ENCODE measurements around the gene OSGEP.
A peak's percentile ranks its signal among the peaks of the same experiment; 100 is the strongest.
"Not testable (repeated sequence)": the region's sequence is repeated elsewhere in the genome, so short reads cannot be mapped to it uniquely, and the experiment has no call there.

OSGEP gene

DNA sequence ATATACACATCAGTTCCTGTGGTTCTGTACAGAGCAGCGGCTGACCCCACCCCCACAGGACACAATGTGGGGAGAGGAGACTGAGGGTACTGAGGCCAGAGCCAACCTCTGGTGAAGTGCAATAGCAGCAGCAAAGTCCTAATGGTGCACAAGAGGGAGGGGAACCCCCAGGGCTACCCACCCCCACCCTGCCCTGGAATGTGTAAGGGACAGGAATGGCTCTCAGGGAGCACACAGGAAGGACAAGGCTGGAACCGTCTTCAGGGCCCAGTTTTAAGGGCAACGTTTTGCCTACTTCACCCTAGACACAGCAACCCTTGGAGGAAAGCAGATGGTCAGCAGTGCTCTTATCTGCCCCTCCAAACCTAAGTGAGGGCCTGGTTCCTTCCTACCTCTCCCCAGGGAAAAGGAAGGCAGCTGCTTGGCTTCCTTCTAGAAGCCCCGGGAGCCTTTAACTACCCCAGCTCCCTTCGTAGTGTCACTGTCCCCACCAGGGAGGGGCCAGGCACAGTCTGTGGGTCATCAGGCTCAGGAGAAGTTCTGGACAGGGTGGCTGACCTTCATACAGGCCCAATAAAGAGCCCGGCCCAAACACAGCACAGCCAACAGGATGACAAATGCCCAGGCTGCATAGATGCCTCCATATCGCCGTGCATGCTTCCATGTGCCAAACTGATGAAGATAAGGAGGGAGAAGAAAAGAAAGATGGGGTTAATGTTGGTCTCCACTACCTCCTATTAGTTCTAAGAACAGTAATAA is 3.6 kb upstream of the OSGEP start:
- peaks cover 3% of the 10 kb centered on the region; the same call in 1 of the 2 replicates for H3K9me3 ChIP-seq (ENCODE audit: control insufficient read depth, insufficient read depth, low read length)
- H3K36me3 ChIP-seq (ENCODE audit: control insufficient read depth, low read length): peaks cover 70% of the 10 kb centered on the region
- H3K27me3 ChIP-seq (ENCODE audit: control insufficient read depth, low read length): no peaks in the 10 kb centered on the region
- H3K4me2 ChIP-seq (ENCODE audit: low read length): peak overlapping the region; percentile 8; the same call in 1 of the 2 replicates
- H4K20me1 ChIP-seq (ENCODE audit: control insufficient read depth, insufficient read depth, low read depth, low read length): peaks cover 9% of the 10 kb centered on the region; the same call in 1 of the 2 replicates
- TF ChIP-seq EZH2phosphoT487 (IDR thresholded peaks at IDR 0.05; ENCODE audit: borderline replicate concordance, low read length): no peak
- TF ChIP-seq, protein P1, sequence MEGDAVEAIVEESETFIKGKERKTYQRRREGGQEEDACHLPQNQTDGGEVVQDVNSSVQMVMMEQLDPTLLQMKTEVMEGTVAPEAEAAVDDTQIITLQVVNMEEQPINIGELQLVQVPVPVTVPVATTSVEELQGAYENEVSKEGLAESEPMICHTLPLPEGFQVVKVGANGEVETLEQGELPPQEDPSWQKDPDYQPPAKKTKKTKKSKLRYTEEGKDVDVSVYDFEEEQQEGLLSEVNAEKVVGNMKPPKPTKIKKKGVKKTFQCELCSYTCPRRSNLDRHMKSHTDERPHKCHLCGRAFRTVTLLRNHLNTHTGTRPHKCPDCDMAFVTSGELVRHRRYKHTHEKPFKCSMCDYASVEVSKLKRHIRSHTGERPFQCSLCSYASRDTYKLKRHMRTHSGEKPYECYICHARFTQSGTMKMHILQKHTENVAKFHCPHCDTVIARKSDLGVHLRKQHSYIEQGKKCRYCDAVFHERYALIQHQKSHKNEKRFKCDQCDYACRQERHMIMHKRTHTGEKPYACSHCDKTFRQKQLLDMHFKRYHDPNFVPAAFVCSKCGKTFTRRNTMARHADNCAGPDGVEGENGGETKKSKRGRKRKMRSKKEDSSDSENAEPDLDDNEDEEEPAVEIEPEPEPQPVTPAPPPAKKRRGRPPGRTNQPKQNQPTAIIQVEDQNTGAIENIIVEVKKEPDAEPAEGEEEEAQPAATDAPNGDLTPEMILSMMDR (IDR thresholded peaks at IDR 0.05; ENCODE audit: low read depth, low read length, poor library complexity, severe bottlenecking): no peak
- peaks cover 38% of the 10 kb centered on the region for H3F3A ChIP-seq (ENCODE audit: control insufficient read depth, insufficient read depth)
- 0 out of 2 replicates have a peak overlapping the region, but pooled peaks have one; percentile 21 for H3K27ac ChIP-seq (ENCODE audit: low read depth, low read length)
- H3K79me2 ChIP-seq (ENCODE audit: control insufficient read depth, low read length): peaks cover 78% of the 10 kb centered on the region
- H3K4me3 ChIP-seq (ENCODE audit: low read length): no peak overlapping the region
- H3K4me1 ChIP-seq (ENCODE audit: control insufficient read depth, low read length): peaks cover 64% of the 10 kb centered on the region
- H3K9me2 ChIP-seq (replicated peaks; ENCODE audit: control insufficient read depth, low read length): no peaks in the 10 kb centered on the region

DNA sequence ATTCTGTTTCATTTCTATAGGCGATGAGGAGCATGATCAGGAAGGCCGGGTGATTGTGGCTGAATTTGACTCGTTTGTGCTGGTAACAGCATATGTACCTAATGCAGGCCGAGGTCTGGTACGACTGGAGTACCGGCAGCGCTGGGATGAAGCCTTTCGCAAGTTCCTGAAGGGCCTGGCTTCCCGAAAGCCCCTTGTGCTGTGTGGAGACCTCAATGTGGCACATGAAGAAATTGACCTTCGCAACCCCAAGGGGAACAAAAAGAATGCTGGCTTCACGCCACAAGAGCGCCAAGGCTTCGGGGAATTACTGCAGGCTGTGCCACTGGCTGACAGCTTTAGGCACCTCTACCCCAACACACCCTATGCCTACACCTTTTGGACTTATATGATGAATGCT is 2.4 kb upstream of the OSGEP start:
- H3K27ac ChIP-seq (ENCODE audit: low read depth, low read length): no peak overlapping the region
- peaks cover 9% of the 10 kb centered on the region; the same call in 1 of the 2 replicates for H4K20me1 ChIP-seq (ENCODE audit: control insufficient read depth, insufficient read depth, low read depth, low read length)
- no peaks in the 10 kb centered on the region for H3K9me2 ChIP-seq (replicated peaks; ENCODE audit: control insufficient read depth, low read length)
- peak overlapping the region; percentile 92 for H3K4me3 ChIP-seq (ENCODE audit: low read length)
- TF ChIP-seq EZH2phosphoT487 (IDR thresholded peaks at IDR 0.05; ENCODE audit: borderline replicate concordance, low read length): no peak
- TF ChIP-seq, protein P1 (IDR thresholded peaks at IDR 0.05; ENCODE audit: low read depth, low read length, poor library complexity, severe bottlenecking): no peak
- peaks cover 59% of the 10 kb centered on the region for H3K4me1 ChIP-seq (ENCODE audit: control insufficient read depth, low read length)
- peak overlapping the region; percentile 71 for H3K4me2 ChIP-seq (ENCODE audit: low read length)
- H3K9me3 ChIP-seq (ENCODE audit: control insufficient read depth, insufficient read depth, low read length): no peaks in the 10 kb centered on the region
- no peaks in the 10 kb centered on the region for H3K27me3 ChIP-seq (ENCODE audit: control insufficient read depth, low read length)
- peaks cover 81% of the 10 kb centered on the region for H3K36me3 ChIP-seq (ENCODE audit: control insufficient read depth, low read length)
- peaks cover 37% of the 10 kb centered on the region for H3F3A ChIP-seq (ENCODE audit: control insufficient read depth, insufficient read depth)
- H3K79me2 ChIP-seq (ENCODE audit: control insufficient read depth, low read length): peaks cover 90% of the 10 kb centered on the region

DNA sequence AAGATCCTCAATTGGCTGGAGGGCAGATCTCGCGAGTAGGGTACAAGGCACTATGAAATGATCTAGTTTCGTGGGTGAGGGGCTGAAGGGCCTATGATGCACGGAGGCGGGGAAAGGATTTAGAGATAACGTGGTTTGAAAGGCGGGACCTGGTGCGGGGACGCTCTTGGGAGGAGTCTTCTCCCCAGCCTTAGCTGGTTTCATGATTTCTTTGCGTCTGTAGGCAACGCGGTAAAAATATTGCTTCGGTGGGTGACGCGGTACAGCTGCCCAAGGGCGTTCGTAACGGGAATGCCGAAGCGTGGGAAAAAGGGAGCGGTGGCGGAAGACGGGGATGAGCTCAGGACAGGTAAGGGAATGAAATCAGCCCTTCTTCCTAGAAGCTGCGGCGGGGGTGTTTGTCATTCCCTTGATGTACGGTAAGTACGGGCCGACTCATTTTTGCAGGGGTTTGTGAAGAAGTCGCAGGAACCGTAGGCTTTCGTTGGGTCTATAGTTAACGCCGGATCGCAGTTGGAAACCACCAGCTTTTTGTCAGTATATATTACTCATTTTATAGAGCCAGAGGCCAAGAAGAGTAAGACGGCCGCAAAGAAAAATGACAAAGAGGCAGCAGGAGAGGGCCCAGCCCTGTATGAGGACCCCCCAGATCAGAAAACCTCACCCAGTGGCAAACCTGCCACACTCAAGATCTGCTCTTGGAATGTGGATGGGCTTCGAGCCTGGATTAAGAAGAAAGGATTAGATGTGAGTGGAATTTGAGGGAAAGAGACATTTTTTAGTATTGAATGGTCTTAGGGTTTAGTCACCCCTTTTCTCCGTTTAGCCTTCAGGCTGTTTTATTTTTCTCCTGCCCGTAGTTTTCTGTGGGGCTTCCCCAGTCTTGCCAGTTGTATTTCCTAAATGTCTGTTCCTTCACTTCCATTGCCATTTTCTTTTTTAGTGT is 1.0 kb upstream of the OSGEP start:
- no peaks in the 10 kb centered on the region for H3K27me3 ChIP-seq (ENCODE audit: control insufficient read depth, low read length)
- H3K4me2 ChIP-seq (ENCODE audit: low read length): peak overlapping the region; percentile 71
- no peaks in the 10 kb centered on the region for H3K9me2 ChIP-seq (replicated peaks; ENCODE audit: control insufficient read depth, low read length)
- TF ChIP-seq, protein P1 (IDR thresholded peaks at IDR 0.05; ENCODE audit: low read depth, low read length, poor library complexity, severe bottlenecking): no peak
- no peak for TF ChIP-seq EZH2phosphoT487 (IDR thresholded peaks at IDR 0.05; ENCODE audit: borderline replicate concordance, low read length)
- H4K20me1 ChIP-seq (ENCODE audit: control insufficient read depth, insufficient read depth, low read depth, low read length): peaks cover 8% of the 10 kb centered on the region; the same call in 1 of the 2 replicates
- peaks cover 88% of the 10 kb centered on the region for H3K79me2 ChIP-seq (ENCODE audit: control insufficient read depth, low read length)
- H3K9me3 ChIP-seq (ENCODE audit: control insufficient read depth, insufficient read depth, low read length): no peaks in the 10 kb centered on the region
- H3K36me3 ChIP-seq (ENCODE audit: control insufficient read depth, low read length): peaks cover 91% of the 10 kb centered on the region
- H3K4me1 ChIP-seq (ENCODE audit: control insufficient read depth, low read length): peaks cover 55% of the 10 kb centered on the region
- peaks cover 35% of the 10 kb centered on the region for H3F3A ChIP-seq (ENCODE audit: control insufficient read depth, insufficient read depth)
- H3K27ac ChIP-seq (ENCODE audit: low read depth, low read length): peak overlapping the region; percentile 79
- H3K4me3 ChIP-seq (ENCODE audit: low read length): peak overlapping the region; percentile 92

DNA sequence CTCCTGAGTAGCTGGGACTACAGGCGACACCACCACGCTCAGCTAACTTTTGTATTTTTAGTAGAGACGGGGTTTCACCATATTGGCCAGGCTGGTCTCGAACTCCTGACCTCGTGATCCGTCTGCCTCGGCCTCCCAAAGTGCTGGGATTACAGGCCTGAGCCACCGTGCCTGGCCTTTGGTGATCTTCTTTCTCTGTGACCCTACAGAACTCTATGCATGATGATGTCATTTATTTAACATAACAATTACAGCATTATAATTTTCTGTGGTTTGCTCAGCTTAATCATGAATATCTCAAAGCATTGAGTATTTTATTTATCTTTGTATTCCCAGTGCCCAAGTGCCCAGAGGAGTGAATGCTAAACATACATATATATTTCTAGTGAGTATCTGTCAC is 1.8 kb downstream of the OSGEP start:
- not testable (repeated sequence) for H3K27ac ChIP-seq (ENCODE audit: low read depth, low read length)
- peaks cover 91% of the 10 kb centered on the region for H3K36me3 ChIP-seq (ENCODE audit: control insufficient read depth, low read length)

More for the DNA sequence above, 1.8 kb downstream of the OSGEP start:
- Histone ChIP-seq H3K4me2 (ENCODE audit: low read length) (peak overlapping the region; percentile 71; the same call in 1 of the 2 replicates), H3K4me1 (ENCODE audit: control insufficient read depth, low read length) (peaks cover 29% of the 10 kb centered on the region), H3K79me2 (ENCODE audit: control insufficient read depth, low read length) (peaks cover 60% of the 10 kb centered on the region), H3F3A (ENCODE audit: control insufficient read depth, insufficient read depth) (peaks cover 13% of the 10 kb centered on the region)
- not testable (repeated sequence) for H3K4me3 ChIP-seq (ENCODE audit: low read length); H3K27me3 ChIP-seq (ENCODE audit: control insufficient read depth, low read length); H4K20me1 ChIP-seq (ENCODE audit: control insufficient read depth, insufficient read depth, low read depth, low read length); H3K9me2 ChIP-seq (replicated peaks; ENCODE audit: control insufficient read depth, low read length); H3K9me3 ChIP-seq (ENCODE audit: control insufficient read depth, insufficient read depth, low read length)

Measured in DOHH2 (cell line).